ENCODE data around the gene CXCR4. TPM values are rescaled to one million over a fixed set of nuclear protein-coding genes. Genes with fewer than 3 reads are reported as not detected.
"Not testable (repeated sequence)": the region's sequence is repeated elsewhere in the genome, so short reads cannot be mapped to it uniquely, and the experiment has no call there.

The CXCR4 gene
- total and polyA plus RNA-seq, 8 donors: 0.31 to 20.4 (median 1.5) TPM

DNA sequence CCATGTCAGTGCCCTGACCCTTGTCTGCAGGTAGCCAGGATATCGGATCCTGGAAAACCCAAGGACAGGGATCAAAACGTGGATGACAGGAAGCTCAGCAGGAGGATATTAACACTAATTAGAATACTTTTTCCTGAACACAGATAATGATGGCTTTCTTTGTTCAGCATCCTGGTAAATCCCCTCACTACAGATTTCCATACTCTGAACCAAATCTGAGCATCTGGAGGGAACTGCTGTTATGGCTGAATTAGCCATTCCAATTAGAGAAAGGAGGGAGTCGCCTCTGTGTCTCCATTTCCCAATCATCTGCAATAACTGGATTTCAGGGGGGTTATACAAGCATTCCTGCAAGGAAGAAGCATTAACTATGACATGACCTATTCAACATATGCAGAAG lies 24.4 kb downstream of the CXCR4 start:
- Histone ChIP-seq H3K27ac (no peak overlapping the region), H3K27me3 (no peaks in the 10 kb centered on the region), H3K36me3 (no peaks in the 10 kb centered on the region), H3K4me3 (no peak overlapping the region), H3K9me3 (no peaks in the 10 kb centered on the region), H3K4me1 (no peaks in the 10 kb centered on the region)
- DNase-seq (no peak), FAIRE-seq (no peak), ATAC-seq (no peak)
- TF ChIP-seq, protein P1, sequence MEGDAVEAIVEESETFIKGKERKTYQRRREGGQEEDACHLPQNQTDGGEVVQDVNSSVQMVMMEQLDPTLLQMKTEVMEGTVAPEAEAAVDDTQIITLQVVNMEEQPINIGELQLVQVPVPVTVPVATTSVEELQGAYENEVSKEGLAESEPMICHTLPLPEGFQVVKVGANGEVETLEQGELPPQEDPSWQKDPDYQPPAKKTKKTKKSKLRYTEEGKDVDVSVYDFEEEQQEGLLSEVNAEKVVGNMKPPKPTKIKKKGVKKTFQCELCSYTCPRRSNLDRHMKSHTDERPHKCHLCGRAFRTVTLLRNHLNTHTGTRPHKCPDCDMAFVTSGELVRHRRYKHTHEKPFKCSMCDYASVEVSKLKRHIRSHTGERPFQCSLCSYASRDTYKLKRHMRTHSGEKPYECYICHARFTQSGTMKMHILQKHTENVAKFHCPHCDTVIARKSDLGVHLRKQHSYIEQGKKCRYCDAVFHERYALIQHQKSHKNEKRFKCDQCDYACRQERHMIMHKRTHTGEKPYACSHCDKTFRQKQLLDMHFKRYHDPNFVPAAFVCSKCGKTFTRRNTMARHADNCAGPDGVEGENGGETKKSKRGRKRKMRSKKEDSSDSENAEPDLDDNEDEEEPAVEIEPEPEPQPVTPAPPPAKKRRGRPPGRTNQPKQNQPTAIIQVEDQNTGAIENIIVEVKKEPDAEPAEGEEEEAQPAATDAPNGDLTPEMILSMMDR (IDR thresholded peaks at IDR 0.05): no peak
- intact Hi-C loops (cut with DNase I): no loop called here
- 30 to 32% methylated on average over 3 of the region's 3 CpGs for WGBS, 2 donors

DNA sequence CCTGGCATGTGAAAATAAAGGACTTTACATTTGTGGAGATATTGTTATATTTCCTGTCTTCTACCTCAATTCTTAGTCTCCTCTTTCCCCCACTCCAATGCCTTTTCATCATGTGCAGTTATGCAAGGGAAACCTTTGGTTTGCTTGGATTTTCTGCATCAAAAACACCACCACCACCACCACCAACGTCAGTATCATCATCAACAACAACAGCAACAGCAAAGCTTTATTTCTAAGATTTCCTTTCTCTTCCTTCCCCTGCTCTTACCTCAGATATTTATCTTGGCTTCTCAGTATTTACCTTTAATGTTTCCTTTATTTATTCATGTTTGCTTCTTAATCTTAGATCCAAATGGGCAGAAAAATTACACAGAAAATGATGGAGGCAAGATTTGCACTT lies 26.1 kb downstream of the CXCR4 start:
- FAIRE-seq: no peak
- TF ChIP-seq, protein P1 (IDR thresholded peaks at IDR 0.05): no peak
- Histone ChIP-seq H3K9me3 (no peaks in the 10 kb centered on the region), H3K27ac (no peak overlapping the region), H3K36me3 (no peaks in the 10 kb centered on the region), H3K27me3 (no peaks in the 10 kb centered on the region), H3K4me1 (no peaks in the 10 kb centered on the region), H3K4me3 (no peak overlapping the region)
- no peak for ATAC-seq
- DNase-seq: no peak
- intact Hi-C loops (cut with DNase I): no loop called here
- WGBS, 2 donors: 23 to 31% methylated on average over 1 of the region's 1 CpG

DNA sequence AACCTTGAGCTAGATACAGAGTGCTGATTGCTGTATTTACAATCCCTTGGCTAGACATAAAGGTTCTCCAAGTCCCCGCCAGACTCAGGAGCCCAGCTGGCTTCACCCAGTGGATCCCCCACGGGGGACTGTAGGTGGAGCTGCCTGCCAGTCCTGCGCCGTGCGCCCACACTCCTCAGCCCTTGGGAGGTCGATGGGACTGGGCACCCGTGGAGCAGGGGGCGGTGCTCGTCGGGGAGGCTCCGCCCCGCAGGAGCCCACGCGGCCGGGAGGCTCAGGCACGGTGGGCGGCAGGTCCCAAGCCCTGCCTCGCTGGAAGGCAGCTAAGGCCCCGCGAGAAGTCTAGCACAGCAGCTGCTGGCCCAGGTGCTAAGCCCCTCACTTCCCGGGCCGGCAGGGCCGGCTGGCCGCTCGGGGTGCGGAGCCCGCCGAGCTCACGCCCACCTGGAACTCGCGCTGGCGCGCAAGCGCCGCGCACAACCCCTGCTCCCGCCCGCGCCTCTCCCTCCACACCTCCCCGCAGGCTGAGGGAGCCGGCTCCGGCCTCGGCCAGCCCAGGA lies 30.0 kb downstream of the CXCR4 start:
- intact Hi-C loops (cut with DNase I); H3K27me3 ChIP-seq; H3K27ac ChIP-seq; FAIRE-seq; H3K4me3 ChIP-seq; H3K4me1 ChIP-seq; H3K9me3 ChIP-seq; ATAC-seq; H3K36me3 ChIP-seq: not testable (repeated sequence)
- 87 to 91% methylated on average over 31 to 43 of the region's 43 CpGs for WGBS, 2 donors
- DNase-seq: peak in 1 of 6 donors; percentile 55

DNA sequence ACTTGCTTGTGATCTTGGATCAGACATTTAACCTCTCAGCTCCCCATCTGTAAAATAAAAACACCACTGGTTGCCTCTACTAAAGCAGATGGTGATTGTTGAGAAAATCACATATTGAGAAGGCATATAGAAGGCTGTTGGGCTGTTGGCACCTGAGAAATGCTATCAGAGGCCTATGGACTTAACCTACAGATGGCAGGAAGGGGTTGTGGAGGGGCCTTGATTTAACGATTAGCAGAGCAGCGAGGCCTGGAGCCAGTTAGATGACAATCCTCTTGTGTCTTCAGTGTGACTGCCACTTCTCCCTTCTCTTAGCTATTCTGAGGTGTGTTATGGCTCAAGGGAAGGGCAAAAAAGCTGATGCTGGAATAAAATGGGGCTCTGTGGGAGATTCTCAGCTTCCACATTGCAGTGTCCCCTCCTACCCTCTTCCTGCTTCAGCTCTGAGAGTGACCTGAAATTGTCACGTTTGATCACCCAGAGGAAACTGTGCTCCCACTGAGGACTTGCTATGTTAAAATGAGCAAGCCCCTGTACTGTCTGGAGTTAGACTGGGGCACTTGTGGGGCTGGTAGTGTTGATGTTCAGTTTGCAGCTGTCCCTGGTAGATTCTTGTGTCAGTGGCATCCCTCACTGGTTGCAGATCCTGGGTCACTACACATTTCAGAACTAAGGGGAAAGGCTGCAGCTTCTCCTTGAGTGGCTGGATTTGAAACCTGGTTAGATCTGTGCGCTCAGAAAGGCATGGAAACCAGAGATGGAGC lies 31.5 kb downstream of the CXCR4 start:
- no peak overlapping the region for H3K27ac ChIP-seq
- ATAC-seq (no peak), FAIRE-seq (no peak), DNase-seq (no peak)
- no peaks in the 10 kb centered on the region for H3K4me1 ChIP-seq
- no peaks in the 10 kb centered on the region for H3K9me3 ChIP-seq
- WGBS, 2 donors: 70 to 77% methylated on average over 4 of the region's 4 CpGs
- TF ChIP-seq, protein P1 (IDR thresholded peaks at IDR 0.05): no peak
- H3K27me3 ChIP-seq: no peaks in the 10 kb centered on the region
- H3K36me3 ChIP-seq: no peaks in the 10 kb centered on the region
- intact Hi-C loops (cut with DNase I): no loop called here
- no peak overlapping the region for H3K4me3 ChIP-seq

DNA sequence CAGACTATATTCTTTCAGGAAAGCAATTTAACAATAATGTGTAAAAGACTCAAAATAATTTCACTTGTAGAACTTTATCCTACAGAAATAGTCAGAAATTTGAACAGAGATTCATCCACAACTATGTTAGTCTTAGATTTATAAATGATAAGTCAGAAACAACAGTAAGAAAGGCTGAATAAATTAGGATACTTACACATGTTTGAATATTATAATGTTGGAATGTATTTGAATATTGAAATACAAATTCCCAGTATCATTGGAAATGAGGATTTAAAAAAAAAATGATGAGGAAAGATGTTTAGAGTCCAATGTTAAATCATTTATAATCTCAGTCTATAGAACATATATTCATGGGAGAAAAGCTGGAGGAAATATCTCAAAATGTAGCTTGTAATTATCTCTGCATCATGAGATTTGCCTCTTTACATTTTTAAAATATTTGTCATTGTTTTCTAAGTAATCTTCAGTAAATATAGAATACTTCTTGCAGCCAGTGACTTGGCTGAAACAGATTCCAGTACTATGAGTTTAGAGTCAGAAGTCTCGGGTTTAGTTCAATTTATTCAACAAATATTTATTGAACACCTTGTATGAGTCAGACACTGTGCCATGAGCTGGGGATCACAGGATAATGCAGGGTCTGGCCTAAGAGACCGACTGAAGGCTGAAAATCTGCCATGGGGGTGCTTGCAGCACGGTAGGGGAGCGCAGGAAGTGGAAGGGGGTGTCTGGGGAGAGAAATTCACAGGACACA lies 32.3 kb downstream of the CXCR4 start:
- no peak overlapping the region for H3K4me3 ChIP-seq
- no peak for FAIRE-seq
- WGBS, 2 donors: 72 to 74% methylated on average over 4 of the region's 4 CpGs
- H3K4me1 ChIP-seq: no peaks in the 10 kb centered on the region
- no peaks in the 10 kb centered on the region for H3K9me3 ChIP-seq
- TF ChIP-seq, protein P1 (IDR thresholded peaks at IDR 0.05): no peak
- H3K36me3 ChIP-seq: no peaks in the 10 kb centered on the region
- intact Hi-C loops (cut with DNase I): no loop called here
- H3K27me3 ChIP-seq: no peaks in the 10 kb centered on the region
- H3K27ac ChIP-seq: no peak overlapping the region
- ATAC-seq: no peak
- DNase-seq: no peak
